ENCODE measurements around the gene RNASET2. TPM values are rescaled to one million over a fixed set of nuclear protein-coding genes. Genes with fewer than 3 reads are reported as not detected.

Gene RNASET2
- total RNA-seq, 1 donor from 2014 or later = 99.5 TPM

- no peaks in the 10 kb centered on the region for H3K27me3 Mint-ChIP-seq (ENCODE audit: insufficient read depth)
- DNase-seq (ENCODE audit: low spot score) = no peak
- H3K27ac Mint-ChIP-seq = no peak overlapping the region
- H3K4me1 Mint-ChIP-seq (ENCODE audit: low read depth) = peaks cover 47% of the 10 kb centered on the region
- H3K9me3 Mint-ChIP-seq = no peaks in the 10 kb centered on the region
- intact Hi-C loops (cut with micrococcal nuclease) = no loop called here
- H3K36me3 Mint-ChIP-seq (ENCODE audit: low read depth) = peaks cover 54% of the 10 kb centered on the region
- H3K4me3 Mint-ChIP-seq = no peak overlapping the region
Observed at GRCh38 chr6:166938150-166938549, 18.2 kb downstream of the RNASET2 start.

DNA sequence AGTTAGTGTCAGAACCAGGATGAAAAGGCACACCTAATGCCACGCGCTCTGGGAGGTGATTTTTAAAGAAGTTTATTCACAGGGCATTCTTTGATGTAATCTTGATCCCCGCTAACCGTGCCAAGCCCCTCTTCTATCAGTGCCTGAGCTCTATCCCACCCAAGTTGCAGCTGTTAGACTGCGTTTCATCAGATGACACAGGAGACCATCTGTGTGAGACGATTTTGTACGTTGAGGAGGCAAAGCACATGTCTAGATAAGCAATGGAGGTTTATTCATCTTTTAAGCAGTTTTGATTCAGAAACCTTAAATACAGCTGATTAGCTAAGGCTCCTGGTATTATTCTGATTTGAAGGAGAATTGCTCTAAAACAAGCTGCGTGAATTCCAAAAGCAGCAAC lies 18.6 kb downstream of the RNASET2 start:
- intact Hi-C loops (cut with micrococcal nuclease) = no loop called here
- no peak overlapping the region for H3K4me3 Mint-ChIP-seq
- no peak for DNase-seq (ENCODE audit: low spot score)
- peaks cover 43% of the 10 kb centered on the region for H3K4me1 Mint-ChIP-seq (ENCODE audit: low read depth)
- H3K36me3 Mint-ChIP-seq (ENCODE audit: low read depth) = peaks cover 54% of the 10 kb centered on the region
- H3K27ac Mint-ChIP-seq = no peak overlapping the region
- H3K9me3 Mint-ChIP-seq = no peaks in the 10 kb centered on the region
- no peaks in the 10 kb centered on the region for H3K27me3 Mint-ChIP-seq (ENCODE audit: insufficient read depth)

DNA sequence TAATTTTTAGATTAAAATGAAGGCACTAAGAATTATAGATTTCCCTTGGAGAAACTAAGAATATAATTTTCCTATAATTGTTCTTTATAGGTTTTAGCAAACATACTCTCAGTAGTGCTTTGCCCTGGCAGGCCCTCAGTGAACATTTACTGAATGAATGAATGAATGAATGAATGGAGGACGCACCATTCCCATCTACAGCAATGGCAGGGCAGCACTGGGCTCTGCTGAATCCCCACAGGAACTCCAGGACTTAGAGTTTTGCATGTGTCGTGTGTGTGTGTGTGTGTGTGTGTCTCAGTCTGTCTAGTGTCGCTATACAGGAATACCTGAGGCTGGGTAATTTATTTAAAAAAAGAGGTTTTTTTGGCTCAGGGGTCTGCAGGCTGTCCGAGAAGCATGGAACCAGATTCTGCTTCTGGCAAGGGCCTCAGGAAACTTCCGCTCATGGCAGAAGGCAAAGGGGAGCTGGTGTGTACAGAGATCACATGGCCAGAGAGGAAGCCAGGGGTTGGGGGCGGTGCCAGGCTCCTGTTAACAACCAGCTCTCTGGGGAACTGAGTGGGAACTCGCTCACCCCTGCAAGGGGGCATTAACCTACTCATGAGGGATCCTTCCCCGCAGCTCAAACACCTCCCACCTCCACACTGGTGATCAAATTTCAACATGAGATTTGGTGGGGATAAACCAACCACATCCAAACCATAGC lies 20.1 kb downstream of the RNASET2 start:
- no peaks in the 10 kb centered on the region for H3K9me3 Mint-ChIP-seq
- no peaks in the 10 kb centered on the region for H3K27me3 Mint-ChIP-seq (ENCODE audit: insufficient read depth)
- peaks cover 60% of the 10 kb centered on the region for H3K36me3 Mint-ChIP-seq (ENCODE audit: low read depth)
- intact Hi-C loops (cut with micrococcal nuclease) = no loop called here
- DNase-seq (ENCODE audit: low spot score) = no peak
- H3K4me3 Mint-ChIP-seq = no peak overlapping the region
- peaks cover 29% of the 10 kb centered on the region for H3K4me1 Mint-ChIP-seq (ENCODE audit: low read depth)
- H3K27ac Mint-ChIP-seq = peak overlapping the region; percentile 80

DNA sequence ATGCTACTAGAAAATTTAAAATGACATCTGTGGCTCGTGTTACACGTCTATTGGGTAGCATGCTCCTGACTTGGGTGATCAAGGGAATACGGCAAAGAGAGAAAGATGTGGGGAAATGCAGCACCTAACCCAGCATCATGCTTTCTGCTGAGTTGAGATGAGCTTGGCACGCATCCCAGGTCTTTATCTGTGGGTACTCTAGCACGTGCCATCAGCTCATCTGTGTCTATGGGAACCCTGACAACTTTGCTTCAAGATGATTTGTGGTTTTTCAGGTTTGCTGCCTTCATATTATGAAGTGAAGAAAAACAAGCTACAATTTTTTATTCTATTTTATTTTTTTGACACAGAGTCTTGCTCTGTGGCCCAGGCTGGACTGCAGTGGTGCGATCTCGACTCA lies 21.0 kb downstream of the RNASET2 start:
- no peaks in the 10 kb centered on the region for H3K27me3 Mint-ChIP-seq (ENCODE audit: insufficient read depth)
- H3K36me3 Mint-ChIP-seq (ENCODE audit: low read depth) = peaks cover 65% of the 10 kb centered on the region
- H3K9me3 Mint-ChIP-seq = no peaks in the 10 kb centered on the region
- peaks cover 25% of the 10 kb centered on the region for H3K4me1 Mint-ChIP-seq (ENCODE audit: low read depth)
- peak overlapping the region; percentile 29 for H3K27ac Mint-ChIP-seq
- DNase-seq (ENCODE audit: low spot score) = no peak
- intact Hi-C loops (cut with micrococcal nuclease) = no loop called here
- no peak overlapping the region for H3K4me3 Mint-ChIP-seq

- Mint-ChIP-seq H3K4me3 (no peak overlapping the region), H3K36me3 (ENCODE audit: low read depth) (peaks cover 61% of the 10 kb centered on the region), H3K27me3 (ENCODE audit: insufficient read depth) (no peaks in the 10 kb centered on the region), H3K4me1 (ENCODE audit: low read depth) (peaks cover 13% of the 10 kb centered on the region), H3K27ac (no peak overlapping the region), H3K9me3 (no peaks in the 10 kb centered on the region)
- intact Hi-C loops (cut with micrococcal nuclease) = no loop called here
- no peak for DNase-seq (ENCODE audit: low spot score)
Observed at GRCh38 chr6:166934174-166934573, 22.2 kb downstream of the RNASET2 start.

- no peak for DNase-seq (ENCODE audit: low spot score)
- H3K27me3 Mint-ChIP-seq (ENCODE audit: insufficient read depth) = no peaks in the 10 kb centered on the region
- peaks cover 59% of the 10 kb centered on the region for H3K36me3 Mint-ChIP-seq (ENCODE audit: low read depth)
- H3K4me3 Mint-ChIP-seq = no peak overlapping the region
- peaks cover 13% of the 10 kb centered on the region for H3K4me1 Mint-ChIP-seq (ENCODE audit: low read depth)
- H3K27ac Mint-ChIP-seq = no peak overlapping the region
- H3K9me3 Mint-ChIP-seq = no peaks in the 10 kb centered on the region
- intact Hi-C loops (cut with micrococcal nuclease) = loop anchor here (2.0 kb wide), 1 partner anchor 49 kb away; no protein-coding TSS in a partner anchor
Observed at GRCh38 chr6:166933396-166933795, 23.0 kb downstream of the RNASET2 start.

DNA sequence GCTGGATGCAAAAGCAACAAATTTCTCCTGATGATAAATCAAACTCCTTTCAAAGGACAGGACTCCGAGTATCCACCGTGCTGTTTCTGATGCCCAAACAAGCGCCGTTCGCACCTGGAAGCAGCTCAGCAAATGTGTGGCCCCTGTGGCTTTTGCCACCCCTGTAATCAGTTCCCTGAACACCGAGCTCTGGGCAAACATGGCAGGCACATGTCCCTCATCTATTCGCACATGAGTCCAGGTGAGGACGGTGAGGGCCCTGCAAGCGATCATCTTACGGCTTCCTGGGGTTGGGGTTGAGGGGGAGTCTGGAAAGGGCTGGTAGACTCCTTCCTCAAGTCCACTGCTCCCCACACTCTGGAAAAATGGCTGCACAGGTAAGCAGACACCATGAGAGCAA lies 23.7 kb downstream of the RNASET2 start:
- H3K4me1 Mint-ChIP-seq (ENCODE audit: low read depth) = peaks cover 13% of the 10 kb centered on the region
- intact Hi-C loops (cut with micrococcal nuclease) = loop anchor here (2.0 kb wide), 1 partner anchor 48 kb away; no protein-coding TSS in a partner anchor
- no peaks in the 10 kb centered on the region for H3K9me3 Mint-ChIP-seq
- no peaks in the 10 kb centered on the region for H3K27me3 Mint-ChIP-seq (ENCODE audit: insufficient read depth)
- H3K4me3 Mint-ChIP-seq = no peak overlapping the region
- DNase-seq (ENCODE audit: low spot score) = no peak
- H3K36me3 Mint-ChIP-seq (ENCODE audit: low read depth) = peaks cover 57% of the 10 kb centered on the region
- H3K27ac Mint-ChIP-seq = no peak overlapping the region

GRCh38 chr6:166932116-166932515 lies 24.2 kb downstream of the RNASET2 start:
- H3K36me3 Mint-ChIP-seq (ENCODE audit: low read depth) = peaks cover 59% of the 10 kb centered on the region
- intact Hi-C loops (cut with micrococcal nuclease) = loop anchor here (2.0 kb wide), 1 partner anchor 47 kb away; no protein-coding TSS in a partner anchor
- peak overlapping the region; percentile 27 for H3K27ac Mint-ChIP-seq
- DNase-seq (ENCODE audit: low spot score) = no peak
- H3K9me3 Mint-ChIP-seq = no peaks in the 10 kb centered on the region
- H3K27me3 Mint-ChIP-seq (ENCODE audit: insufficient read depth) = no peaks in the 10 kb centered on the region
- H3K4me3 Mint-ChIP-seq = no peak overlapping the region
- peaks cover 12% of the 10 kb centered on the region for H3K4me1 Mint-ChIP-seq (ENCODE audit: low read depth)

- intact Hi-C loops (cut with micrococcal nuclease) = no loop called here
- H3K9me3 Mint-ChIP-seq = no peaks in the 10 kb centered on the region
- H3K27me3 Mint-ChIP-seq (ENCODE audit: insufficient read depth) = no peaks in the 10 kb centered on the region
- H3K36me3 Mint-ChIP-seq (ENCODE audit: low read depth) = peaks cover 58% of the 10 kb centered on the region
- H3K4me3 Mint-ChIP-seq = no peak overlapping the region
- DNase-seq (ENCODE audit: low spot score) = no peak
- peak overlapping the region; percentile 27 for H3K27ac Mint-ChIP-seq
- H3K4me1 Mint-ChIP-seq (ENCODE audit: low read depth) = peaks cover 5% of the 10 kb centered on the region
Observed at GRCh38 chr6:166931426-166931970, 24.9 kb downstream of the RNASET2 start.

- intact Hi-C loops (cut with micrococcal nuclease) = no loop called here
- H3K27ac Mint-ChIP-seq = peak overlapping the region; percentile 21
- H3K27me3 Mint-ChIP-seq (ENCODE audit: insufficient read depth) = no peaks in the 10 kb centered on the region
- peaks cover 53% of the 10 kb centered on the region for H3K36me3 Mint-ChIP-seq (ENCODE audit: low read depth)
- no peak overlapping the region for H3K4me3 Mint-ChIP-seq
- no peak for DNase-seq (ENCODE audit: low spot score)
- no peaks in the 10 kb centered on the region for H3K4me1 Mint-ChIP-seq (ENCODE audit: low read depth)
- H3K9me3 Mint-ChIP-seq = no peaks in the 10 kb centered on the region
Observed at GRCh38 chr6:166930354-166930891, 25.9 kb downstream of the RNASET2 start.

DNA sequence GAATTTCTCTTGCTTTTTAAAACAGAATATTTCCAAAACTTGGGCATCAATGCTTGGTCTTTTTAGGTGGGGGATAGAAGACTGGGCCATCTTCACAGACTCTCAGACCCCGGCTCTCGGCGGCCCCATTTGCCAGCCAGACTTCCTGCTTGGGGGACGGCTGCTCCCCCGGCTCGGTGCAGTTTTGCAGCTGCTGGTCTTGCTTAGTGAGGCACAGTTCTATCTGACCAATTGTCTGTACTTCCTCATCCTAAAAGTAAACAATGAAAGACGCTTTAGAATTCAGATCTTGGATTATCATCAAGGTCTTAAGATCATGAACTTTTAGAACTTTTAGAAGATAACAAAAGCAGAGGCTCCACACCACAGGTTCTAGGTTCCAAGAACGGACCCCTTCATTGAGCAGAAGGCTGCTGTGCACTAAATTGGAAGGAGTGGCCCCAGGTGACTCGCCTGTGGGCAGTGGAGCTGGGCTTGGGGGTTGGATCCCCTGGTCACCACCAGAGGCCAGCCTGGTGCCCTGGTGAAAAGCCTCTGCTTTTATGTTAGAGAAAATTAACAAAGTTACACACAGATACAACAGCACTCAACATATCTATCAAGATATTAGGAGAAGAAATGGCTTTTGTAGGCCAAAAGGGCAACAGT lies 26.7 kb downstream of the RNASET2 start:
- Mint-ChIP-seq H3K27ac (no peak overlapping the region), H3K9me3 (no peaks in the 10 kb centered on the region), H3K36me3 (ENCODE audit: low read depth) (peaks cover 50% of the 10 kb centered on the region), H3K4me1 (ENCODE audit: low read depth) (no peaks in the 10 kb centered on the region), H3K4me3 (no peak overlapping the region), H3K27me3 (ENCODE audit: insufficient read depth) (no peaks in the 10 kb centered on the region)
- intact Hi-C loops (cut with micrococcal nuclease) = no loop called here
- DNase-seq (ENCODE audit: low spot score) = no peak

DNA sequence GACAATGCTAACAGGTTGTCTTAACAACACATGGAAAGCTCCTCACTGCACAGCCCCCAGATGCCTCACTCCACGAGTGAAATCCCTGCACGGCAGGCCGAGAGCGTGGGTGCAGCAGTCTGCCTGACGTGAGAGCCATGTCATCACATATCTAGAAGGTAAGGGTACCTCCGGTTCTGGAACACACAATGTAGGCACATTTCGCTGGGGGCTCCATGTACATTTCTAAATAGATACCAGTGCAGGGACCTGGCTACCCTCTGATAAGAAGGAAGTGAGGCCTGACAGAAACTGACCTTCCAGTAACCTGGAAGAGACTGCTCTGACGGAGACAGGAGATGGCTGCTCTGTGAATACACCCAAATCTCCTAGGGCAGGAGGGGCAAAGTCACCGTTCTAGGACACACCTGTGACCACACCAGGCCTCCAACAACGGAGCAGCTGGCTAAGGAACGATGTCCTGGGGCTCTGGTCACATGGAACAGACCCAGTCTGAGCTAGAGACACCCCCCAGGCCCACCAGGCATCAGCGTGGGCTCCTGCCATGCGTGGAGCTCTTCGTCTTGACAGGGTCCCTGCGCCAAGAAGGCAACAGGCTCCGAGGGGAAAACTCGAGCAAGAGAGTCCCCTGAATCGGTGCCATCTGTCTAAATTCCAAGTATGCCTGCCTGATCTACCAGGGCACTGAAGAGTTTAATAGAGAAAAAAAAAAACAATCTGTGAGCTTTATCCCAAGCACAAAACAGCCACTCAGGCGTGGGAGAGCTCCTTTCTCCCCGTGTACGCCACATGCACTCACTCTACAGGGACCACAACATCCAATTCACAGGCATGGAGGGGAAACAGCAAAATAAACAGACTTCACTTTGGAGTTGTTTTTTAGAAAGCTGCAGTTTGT lies 27.5 kb downstream of the RNASET2 start:
- Mint-ChIP-seq H3K27me3 (ENCODE audit: insufficient read depth) (no peaks in the 10 kb centered on the region), H3K4me1 (ENCODE audit: low read depth) (no peaks in the 10 kb centered on the region), H3K4me3 (no peak overlapping the region), H3K36me3 (ENCODE audit: low read depth) (peaks cover 43% of the 10 kb centered on the region), H3K9me3 (no peaks in the 10 kb centered on the region), H3K27ac (no peak overlapping the region)
- DNase-seq (ENCODE audit: low spot score) = no peak
- intact Hi-C loops (cut with micrococcal nuclease) = no loop called here

Measured in activated T-helper 1 cell treated with anti-CD3 and anti-CD28 coated beads, Interleukin-12 subunit alpha, Interleukin-12 subunit beta, Interleukin-2, Interleukin-4 antibody, amounts not matched to agents 30 ng/mL and 10 ng/mL and 1 ng/mL, durations not matched to agents 14 hours and 24 hours and 36 hours (primary cell).